ENCODE results near the gene COL18A1. TPM values are rescaled to one million over a fixed set of nuclear protein-coding genes. Genes with fewer than 3 reads are reported as not detected.

The COL18A1 gene
- total and polyA plus RNA-seq, 2 of the 8 experiments (the other 6 are each of a cell fraction or from before 2014, with no cell fraction given) = 145 to 201 TPM

DNA sequence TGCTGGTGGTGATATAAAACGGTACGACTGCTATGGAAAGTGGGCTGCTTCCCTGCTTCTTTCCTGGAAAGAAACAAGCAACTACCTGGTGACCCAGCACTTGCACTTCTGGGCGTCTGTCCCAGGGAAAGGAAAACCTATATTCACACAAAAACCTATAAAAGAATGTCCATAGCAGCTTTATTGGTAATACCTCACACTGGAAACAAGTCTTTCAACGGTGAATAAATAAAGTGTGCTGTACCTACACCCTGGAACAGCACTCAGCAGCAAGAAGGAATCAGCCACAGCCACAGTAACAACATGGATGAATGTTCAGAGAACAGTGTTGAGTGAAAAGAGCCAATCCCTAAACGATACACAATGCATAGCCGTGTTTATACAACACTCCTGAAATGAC is 117.4 kb downstream of the COL18A1 start:
- no peaks in the 10 kb centered on the region for H3K79me2 ChIP-seq (ENCODE audit: control insufficient read depth in 1 of 2, insufficient read depth in 2 of 2, low read length in 2 of 2)
- H3K23ac ChIP-seq (ENCODE audit: insufficient read length) = no peak overlapping the region
- H3K27me3 ChIP-seq (replicated peaks in 1 of 4; ENCODE audit: control insufficient read depth in 3 of 4, extremely low read depth in 1 of 4, insufficient read depth in 3 of 4, low read length in 3 of 4) = no peaks in the 10 kb centered on the region
- no peak overlapping the region for H2BK12ac ChIP-seq (ENCODE audit: low read depth, low read length)
- H4K91ac ChIP-seq (replicated peaks; ENCODE audit: insufficient read length, low read length) = no peak overlapping the region
- TF ChIP-seq TAF1 (IDR thresholded peaks at IDR 0.05; ENCODE audit: low read depth, low read length) = no peak
- TF ChIP-seq, protein P1, sequence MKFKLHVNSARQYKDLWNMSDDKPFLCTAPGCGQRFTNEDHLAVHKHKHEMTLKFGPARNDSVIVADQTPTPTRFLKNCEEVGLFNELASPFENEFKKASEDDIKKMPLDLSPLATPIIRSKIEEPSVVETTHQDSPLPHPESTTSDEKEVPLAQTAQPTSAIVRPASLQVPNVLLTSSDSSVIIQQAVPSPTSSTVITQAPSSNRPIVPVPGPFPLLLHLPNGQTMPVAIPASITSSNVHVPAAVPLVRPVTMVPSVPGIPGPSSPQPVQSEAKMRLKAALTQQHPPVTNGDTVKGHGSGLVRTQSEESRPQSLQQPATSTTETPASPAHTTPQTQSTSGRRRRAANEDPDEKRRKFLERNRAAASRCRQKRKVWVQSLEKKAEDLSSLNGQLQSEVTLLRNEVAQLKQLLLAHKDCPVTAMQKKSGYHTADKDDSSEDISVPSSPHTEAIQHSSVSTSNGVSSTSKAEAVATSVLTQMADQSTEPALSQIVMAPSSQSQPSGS (IDR thresholded peaks at IDR 0.05; ENCODE audit: low read length) = no peak
- no peak for TF ChIP-seq CHD2 (IDR thresholded peaks at IDR 0.05; ENCODE audit: low read length)
- no peak for TF ChIP-seq POU5F1 (IDR thresholded peaks at IDR 0.05; ENCODE audit: low read depth, low read length)
- TF ChIP-seq KDM1A (IDR thresholded peaks at IDR 0.05; ENCODE audit: borderline replicate concordance, low read length) = no peak
- no peak for TF ChIP-seq CHD1 (IDR thresholded peaks at IDR 0.05; ENCODE audit: low read depth, low read length)
- no peak for TF ChIP-seq JUN (IDR thresholded peaks at IDR 0.05; ENCODE audit: low read depth, low read length)
- no peak for TF ChIP-seq GTF2F1 (IDR thresholded peaks at IDR 0.05; ENCODE audit: borderline replicate concordance, low read depth, low read length)
- no peaks in the 10 kb centered on the region for H3K79me1 ChIP-seq (ENCODE audit: low read depth, low read length)
- FAIRE-seq (no peak), DNase-seq (ENCODE audit: low read depth in 1 of 2, low spot score in 2 of 2) (no peak)
- no peaks in the 10 kb centered on the region for H3K23me2 ChIP-seq (ENCODE audit: low read depth, low read length)
- H2AK5ac ChIP-seq (ENCODE audit: low read depth, low read length) = no peak overlapping the region
- no peak overlapping the region for H2BK5ac ChIP-seq (ENCODE audit: low read depth, low read length)
- no peak overlapping the region for H4K8ac ChIP-seq (ENCODE audit: extremely low read depth, insufficient read depth, low read length)
- no peak overlapping the region for H3K27ac ChIP-seq (ENCODE audit: low read depth, low read length)
- no peak overlapping the region for H3K4ac ChIP-seq (replicated peaks; ENCODE audit: insufficient read length, low read depth, low read length)
- ChIA-PET CTCF (ENCODE audit: partially characterized antibody) (interaction anchor here (0.7 to 1.2 kb wide), 2 partner anchors 264 to 381 kb away, joined by 3 to 4 read pairs; no protein-coding TSS in a partner anchor), POLR2A (ENCODE audit: partially characterized antibody) (interaction anchor here (0.8 to 2.2 kb wide), 4 partner anchors 10 to 29 kb away, joined by 3 to 6 read pairs (median 4); no protein-coding TSS in a partner anchor)
- H3K18ac ChIP-seq (ENCODE audit: extremely low read depth, low read length) = no peak overlapping the region
- no peak overlapping the region for H4K5ac ChIP-seq (ENCODE audit: insufficient read length, low read depth, low read length)
- peaks cover 4% of the 10 kb centered on the region in 2 experiments for H4K20me1 ChIP-seq (replicated peaks in 1 of 2; ENCODE audit: control insufficient read depth in 1 of 2, insufficient read depth in 2 of 2, low read length in 2 of 2)
- no peak overlapping the region for H3K14ac ChIP-seq (ENCODE audit: insufficient read length)
- H3K56ac ChIP-seq (replicated peaks; ENCODE audit: insufficient read length, low read depth, low read length) = no peak overlapping the region
- no peak overlapping the region for H3K4me2 ChIP-seq (ENCODE audit: insufficient read depth in 1 of 2, low read depth in 2 of 2, low read length in 2 of 2)
- H3K36me3 ChIP-seq (ENCODE audit: control insufficient read depth in 2 of 4, insufficient read depth in 4 of 4, low read length in 3 of 4) = peaks cover 2 to 39% (median 10%) of the 10 kb centered on the region in 4 experiments; a peak in 4 of 8 replicates
- H2BK15ac ChIP-seq (ENCODE audit: low read length) = no peak overlapping the region
- no peak overlapping the region for H2BK20ac ChIP-seq (ENCODE audit: low read length)
- H3K4me3 ChIP-seq (ENCODE audit: extremely low read depth in 1 of 4, insufficient read depth in 2 of 4, low read depth in 3 of 4, low read length in 4 of 4) = no peak overlapping the region
- no peaks in the 10 kb centered on the region for H3K4me1 ChIP-seq (replicated peaks in 1 of 4; ENCODE audit: control insufficient read depth in 3 of 4, insufficient read depth in 4 of 4, low read length in 3 of 4)
- H3K9ac ChIP-seq (replicated peaks in 1 of 4; ENCODE audit: extremely low read depth in 1 of 4, low read depth in 3 of 4, low read length in 3 of 4) = no peak overlapping the region
- WGBS, 2 experiments (ENCODE audit: extremely low coverage in 1 of 2, insufficient coverage in 1 of 2, insufficient read length in 1 of 2, insufficient replicate concordance in 2 of 2, low coverage in 1 of 2, low lambda C conversion rate in 2 of 2, missing lambda C conversion rate in 1 of 2) = 93% methylated on average over 6 of the region's 6 CpGs; no CpG with 5 or more reads in 1 of the 2 experiments
- no peak overlapping the region for H2AFZ ChIP-seq (ENCODE audit: low read length)
- peaks cover 0 to 22% of the 10 kb centered on the region in 2 experiments; a peak in 3 of 4 replicates for H3K9me3 ChIP-seq (ENCODE audit: insufficient read depth in 2 of 2, low read depth in 1 of 2, low read length in 1 of 2)
- no peak overlapping the region for H2BK120ac ChIP-seq (replicated peaks; ENCODE audit: low read depth, low read length)

Data from H1 (cell line).